ENCODE measurements around the gene CUL5.

GRCh38 chr11:108069947-108070346 lies 61.2 kb downstream of the CUL5 start:
- TF ChIP-seq POLR2AphosphoS5 (IDR thresholded peaks at IDR 0.05) (no peak), CTCF (IDR thresholded peaks at IDR 0.05) (no peak), POLR2A (IDR thresholded peaks at IDR 0.05) (no peak)
